Measurements from ENCODE around the gene ATXN3L. TPM values are rescaled to one million over a fixed set of nuclear protein-coding genes. Genes with fewer than 3 reads are reported as not detected.

The ATXN3L gene
- not detected in 5 replicates for total RNA-seq (2022; extraction: Qiagen RNA extraction)

DNA sequence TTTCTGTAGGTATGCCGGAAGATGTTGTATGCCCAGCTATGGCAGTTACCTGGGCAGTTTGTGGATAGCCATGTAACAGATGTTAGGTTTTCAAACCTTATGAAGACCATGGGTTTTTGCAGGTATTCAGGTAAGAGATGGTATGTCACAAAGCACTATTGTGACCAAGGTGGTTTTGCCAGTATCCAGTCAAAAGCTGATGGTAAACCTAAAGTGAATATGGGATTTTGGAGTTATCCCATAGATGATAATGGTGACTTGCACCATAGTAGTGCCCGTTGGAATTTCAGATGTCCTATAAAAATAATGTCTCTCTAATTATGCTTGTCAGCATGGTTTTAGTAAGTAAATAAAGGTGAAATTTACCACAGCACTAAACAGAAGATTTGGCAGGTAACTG lies at the start of gene ATXN3L:
Gene ATXN3L (minus strand): TSS at position 101 of the 400 bp plus-strand sequence. CDS start 119 bp downstream, outside the sequence.

Other genes starting within 250 kb of the ATXN3L start
- gene EGFL6, start 249.5 kb upstream of the ATXN3L start, total RNA-seq (2022; extraction: Qiagen RNA extraction): 0.05 TPM in 1 of 5 replicates, not detected in the others